Lung (tissue), 12 donors: ENCODE data around the gene BCAT1. TPM values are rescaled to one million over a fixed set of nuclear protein-coding genes. Genes with fewer than 3 reads are reported as not detected.

Experiments
- ATAC-seq: fragments of 200-7000 bp; cut with Tn5 transposase; one replicate; pipeline ENCODE4 v1.9.1; 2020; ENCODE audit warnings: moderate number of reproducible peaks; ENCODE audit not compliant: insufficient read depth, low FRiP score
- DNase-seq, 3 donors: peaks; one replicate each; pipeline ENCODE4 v3.0.0-alpha.2; 2013 to 2017
- H3K27ac ChIP-seq, 2 donors: one replicate each; pipeline ENCODE4 v1.5.1; 2013; ENCODE audit warnings: mild to moderate bottlenecking in 2 of 2, moderate library complexity in 2 of 2, control low read depth in 1 of 2, inconsistent platforms in 1 of 2, low read depth in 1 of 2, low read length in 1 of 2
- H3K27me3 ChIP-seq, 3 donors: one replicate each; pipeline ENCODE4 v1.5.1; 2013; ENCODE audit warnings: low read length in 2 of 3; ENCODE audit not compliant: control insufficient read depth in 3 of 3, insufficient read depth in 3 of 3
- H3K36me3 ChIP-seq, 4 donors: one replicate each; pipeline ENCODE4 v1.5.1; 2013; ENCODE audit warnings: low read length in 4 of 4, mild to moderate bottlenecking in 1 of 4, moderate library complexity in 1 of 4; ENCODE audit not compliant: control insufficient read depth in 4 of 4, insufficient read depth in 4 of 4
- H3K4me1 ChIP-seq, 5 donors: one replicate each; pipeline ENCODE4 v1.5.1; 2013; ENCODE audit warnings: low read length in 5 of 5, mild to moderate bottlenecking in 2 of 5, moderate library complexity in 1 of 5; ENCODE audit not compliant: control insufficient read depth in 5 of 5, insufficient read depth in 5 of 5
- H3K4me3 ChIP-seq: one replicate; pipeline ENCODE4 v1.5.1; 2013; ENCODE audit warnings: mild to moderate bottlenecking, control low read depth, moderate library complexity
- H3K9ac ChIP-seq, 2 donors: one replicate each; pipeline ENCODE4 v1.5.1; 2013; ENCODE audit warnings: low read length in 2 of 2, control low read depth in 1 of 2; ENCODE audit not compliant: insufficient read depth in 1 of 2
- H3K9me3 ChIP-seq, 4 donors: one replicate each; pipeline ENCODE4 v1.5.1; 2013; ENCODE audit warnings: low read length in 3 of 4, mild to moderate bottlenecking in 1 of 4, moderate library complexity in 1 of 4; ENCODE audit not compliant: control insufficient read depth in 4 of 4, insufficient read depth in 3 of 4
- CTCF ChIP-seq: IDR thresholded peaks from 2 replicates; pipeline ENCODE4 v1.5.1; 2012; ENCODE audit warnings: mild to moderate bottlenecking; ENCODE audit errors: control extremely low read depth, extremely low read depth
- WGBS, 2 donors: extraction: QIAGEN DNeasy Blood & Tissue Kit; methylation state at CpG; one replicate each; pipeline ENCODE4 v1.1.7; 2013; 5-methylcytosine and 5-hydroxymethylcytosine counted together
- polyA plus RNA-seq, 2 donors: library from polyadenylated mRNA; stranded (reverse); fragments of 200-250 nt; gene quantifications; one replicate each; pipeline ENCODE4 v1.2.1, GENCODE V29; 2013
- total RNA-seq, 2 donors: library from RNA; depleted of rRNA in 1 of 2; stranded (reverse); fragments of >200 nt in 1 of 2; gene quantifications; one replicate each; pipeline ENCODE4 v1.2.1, GENCODE V29; 2014 to 2021
- donor health status: control.
- donor health status: control.
- donor health status: Bipolar disorder and iron deficiency.
- donor health status: healthy.
- donor health status: DM: yes; HTN: yes; CAD: no.

BCAT1 gene
- total and polyA plus RNA-seq, 4 donors: 11.7 to 94.9 (median 40.9) TPM

GRCh38 chr12:24991209-24992049 is 42.5 kb upstream of the BCAT1 start:
- Histone ChIP-seq H3K9ac (no peak overlapping the region), H3K4me1 (no peaks in the 10 kb centered on the region), H3K9me3 (no peaks in the 10 kb centered on the region), H3K4me3 (no peak overlapping the region), H3K27me3 (no peaks in the 10 kb centered on the region), H3K36me3 (no peaks in the 10 kb centered on the region), H3K27ac (no peak overlapping the region)
- 34% methylated on average over 9 of the region's 9 CpGs for WGBS, 2 donors
- peak; percentile 86 for ATAC-seq
- TF ChIP-seq CTCF: peak; percentile 77
- peak in 2 of 3 donors; percentile 72 to 76 for DNase-seq

GRCh38 chr12:24989216-24989615 is 40.3 kb upstream of the BCAT1 start:
- peaks cover 0 to 2% (median under 1%) of the 10 kb centered on the region in 4 donors for H3K9me3 ChIP-seq
- no peak for ATAC-seq
- no peak overlapping the region for H3K9ac ChIP-seq
- H3K36me3 ChIP-seq: no peaks in the 10 kb centered on the region
- H3K4me3 ChIP-seq: no peak overlapping the region
- H3K27me3 ChIP-seq: no peaks in the 10 kb centered on the region
- H3K4me1 ChIP-seq: no peaks in the 10 kb centered on the region
- no peak overlapping the region for H3K27ac ChIP-seq
- no peak for DNase-seq
- WGBS, 2 donors: 94 to 95% methylated on average over 2 of the region's 2 CpGs
- TF ChIP-seq CTCF: no peak

- Histone ChIP-seq H3K9ac (no peak overlapping the region), H3K4me1 (no peaks in the 10 kb centered on the region), H3K9me3 (peaks cover 0 to 11% (median 3%) of the 10 kb centered on the region in 4 donors), H3K27me3 (no peaks in the 10 kb centered on the region), H3K4me3 (no peak overlapping the region), H3K36me3 (no peaks in the 10 kb centered on the region), H3K27ac (no peak overlapping the region)
- DNase-seq (no peak), ATAC-seq (no peak)
- 96 to 98% methylated on average over 1 of the region's 1 CpG for WGBS, 2 donors
- TF ChIP-seq CTCF: no peak
Measured at GRCh38 chr12:24982250-24982649, 33.3 kb upstream of the BCAT1 start.
